HG02610 (cell line): ENCODE results near the gene SNX10.

Source experiments
- ATAC-seq: cut with Tn5 transposase; IDR thresholded peaks from one replicate; pipeline ENCODE4 v1.9.1; 2021; ENCODE audit warnings: mild to moderate bottlenecking, moderate library complexity; ENCODE audit not compliant: unreplicated experiment

Gene SNX10

DNA sequence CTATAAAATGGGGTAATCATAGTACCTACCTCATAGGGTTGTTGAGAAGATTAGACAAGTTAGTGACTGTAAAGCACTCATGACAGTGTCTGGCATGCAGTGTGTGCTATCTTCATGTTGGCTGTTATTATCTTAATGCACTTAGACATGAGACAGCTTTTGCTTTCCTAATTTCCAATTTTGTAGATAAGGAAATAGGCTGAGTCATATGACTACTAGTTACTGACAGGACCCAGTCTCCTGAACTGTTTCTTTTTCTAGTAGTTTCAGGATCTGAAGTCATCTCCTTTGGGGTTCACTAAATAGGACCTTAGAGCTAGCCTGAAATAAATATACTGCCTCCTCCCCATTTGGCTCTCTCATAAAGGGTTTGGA lies 74.2 kb downstream of the SNX10 start:
- no peak for ATAC-seq

DNA sequence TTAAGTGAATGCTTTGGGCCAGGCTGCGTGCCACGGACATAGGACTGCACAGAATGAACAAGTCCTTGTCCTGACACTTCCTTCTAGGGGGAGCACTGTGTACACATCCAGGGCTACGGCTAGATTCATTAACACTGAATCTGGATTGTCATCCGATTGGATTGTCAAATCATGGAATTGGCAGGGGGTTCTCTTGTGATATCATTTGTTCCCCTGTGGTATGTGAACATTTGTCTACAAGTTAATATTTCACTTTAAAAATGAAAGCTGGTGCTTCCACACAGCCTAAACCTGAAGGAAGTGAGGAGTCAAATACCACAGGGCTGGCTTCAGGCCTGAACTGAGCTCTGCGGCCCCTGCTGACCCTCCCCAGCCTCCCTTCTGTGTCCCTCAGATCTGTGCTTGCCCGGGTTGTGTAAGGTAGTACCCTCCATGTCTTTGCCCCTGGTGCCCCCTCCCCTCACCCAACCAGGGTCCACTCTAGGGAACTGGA lies 75.6 kb downstream of the SNX10 start:
- no peak for ATAC-seq

DNA sequence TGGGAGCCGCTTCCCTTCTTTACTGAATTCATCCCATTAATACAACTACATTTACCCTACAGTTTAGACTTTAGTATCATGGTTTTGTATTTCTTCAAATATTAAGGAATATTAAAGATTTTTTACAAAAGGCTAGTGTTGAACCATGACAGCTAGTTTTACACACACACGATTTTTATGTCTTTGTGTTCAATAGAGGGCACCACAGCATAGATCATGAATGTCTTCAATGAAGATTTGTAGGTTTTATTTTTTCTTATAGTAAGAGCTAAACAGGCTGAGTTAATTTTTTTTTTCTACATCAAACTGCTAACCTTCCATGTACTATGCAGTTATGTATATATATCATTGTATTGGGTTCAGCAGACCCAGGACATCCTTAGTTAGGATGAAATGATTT lies 76.9 kb downstream of the SNX10 start:
- no peak for ATAC-seq

DNA sequence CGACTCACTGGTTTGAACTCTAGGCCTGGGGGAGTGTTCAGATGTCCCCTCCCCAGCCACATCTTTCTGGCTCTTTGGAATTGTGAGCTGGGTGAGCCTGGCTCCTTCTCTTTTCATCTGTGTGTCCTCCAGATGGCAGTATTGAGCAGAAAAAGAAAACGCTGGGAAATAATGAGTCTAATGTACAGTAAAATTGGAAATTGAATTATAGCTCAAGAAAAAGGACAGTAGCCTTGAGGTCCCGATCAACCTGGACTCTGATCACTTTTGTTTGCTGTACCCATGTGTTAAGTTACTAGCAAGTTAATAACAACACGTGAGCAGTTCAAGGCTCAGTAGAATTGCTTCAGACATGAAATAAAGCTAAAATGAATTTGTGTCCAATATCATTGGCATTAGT lies 77.9 kb downstream of the SNX10 start:
- peak; percentile 43 for ATAC-seq

DNA sequence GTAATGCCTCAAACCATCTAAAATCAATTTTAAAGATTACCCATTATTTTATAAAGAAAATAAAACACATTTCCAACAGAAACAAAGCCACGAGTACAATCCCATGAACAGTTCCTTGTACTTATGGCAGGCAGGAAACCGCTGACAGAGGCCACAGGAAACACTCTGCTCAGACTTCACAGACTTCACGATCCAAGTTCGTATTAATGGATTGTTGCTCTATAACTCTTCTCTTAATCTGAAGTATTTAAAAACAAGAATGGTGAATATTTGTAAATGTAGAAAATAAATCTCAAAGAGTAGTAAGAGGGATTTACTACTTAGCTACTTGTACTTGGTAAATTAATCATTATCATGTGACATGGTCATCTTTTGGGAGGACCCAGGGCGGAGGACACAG lies 78.3 kb downstream of the SNX10 start:
- ATAC-seq, result no peak

DNA sequence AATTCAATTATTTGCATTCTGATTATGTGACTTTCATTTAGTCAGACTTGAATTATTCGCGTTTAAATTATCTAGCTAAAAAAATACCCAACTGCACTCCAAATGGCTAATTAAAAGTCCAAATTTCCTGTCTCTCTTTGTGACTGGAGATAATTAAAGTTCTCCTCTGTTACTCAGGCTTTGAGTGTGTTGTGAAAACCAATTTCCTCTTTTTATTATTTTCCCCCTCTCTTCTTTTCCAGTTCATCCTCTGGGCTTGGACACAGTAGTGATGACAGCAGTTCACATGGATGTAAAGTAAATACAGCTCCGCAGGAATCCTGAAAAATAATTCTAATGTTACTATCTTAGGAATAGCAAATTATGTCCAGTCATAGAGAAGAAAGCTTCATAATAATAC lies 80.6 kb downstream of the SNX10 start:
- no peak for ATAC-seq

DNA sequence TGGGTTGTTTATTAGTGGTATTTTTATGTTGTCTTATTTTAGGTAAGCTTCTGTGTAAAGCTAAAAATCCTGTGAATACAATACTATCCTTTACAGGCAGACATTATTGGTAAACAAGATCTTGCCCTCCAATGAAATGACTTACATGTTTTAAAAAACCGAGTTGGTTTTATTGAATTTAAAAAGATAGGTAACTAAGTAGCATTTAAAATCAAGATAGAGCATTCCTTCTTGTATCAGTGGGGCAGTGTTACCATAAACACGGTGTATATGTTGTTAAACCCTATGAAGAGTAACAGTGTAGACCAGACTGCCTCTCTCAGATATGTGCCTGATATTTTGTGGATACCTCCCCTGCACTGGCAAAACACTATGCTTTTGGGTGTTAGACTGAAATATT lies 81.0 kb downstream of the SNX10 start:
- no peak for ATAC-seq

DNA sequence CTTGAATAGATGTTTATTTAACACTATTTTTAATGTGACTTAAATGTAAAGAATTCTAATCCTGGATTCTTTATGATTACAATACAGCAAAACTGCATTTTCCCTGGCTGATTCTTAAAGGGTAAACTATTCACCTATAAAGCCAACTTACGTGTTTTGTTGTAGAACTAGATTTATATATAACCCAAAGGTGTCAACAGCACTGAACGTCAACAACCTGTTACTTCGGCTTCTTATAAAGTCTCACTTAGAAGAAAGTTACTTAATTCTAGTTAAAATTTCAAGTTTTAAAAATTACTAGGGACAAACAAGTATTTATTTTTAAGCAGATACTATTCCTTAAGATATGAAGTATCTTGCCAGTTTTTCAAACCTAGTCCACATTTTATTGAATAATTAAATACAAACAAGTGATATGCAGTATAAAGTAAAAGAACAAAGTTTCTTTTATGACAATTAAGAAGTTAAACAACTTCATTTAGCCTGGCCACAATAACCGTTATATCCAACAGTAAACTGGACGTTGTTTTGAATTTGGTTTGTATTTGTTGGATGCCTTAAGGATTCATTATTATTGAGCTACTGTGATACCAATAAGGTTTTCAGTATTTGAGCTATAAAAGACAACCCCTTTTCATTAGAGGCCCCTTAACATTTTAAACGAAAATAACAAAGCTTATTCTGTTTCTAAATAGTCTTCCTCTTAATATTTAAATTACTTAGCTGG lies 83.1 kb downstream of the SNX10 start:
- ATAC-seq, result no peak

DNA sequence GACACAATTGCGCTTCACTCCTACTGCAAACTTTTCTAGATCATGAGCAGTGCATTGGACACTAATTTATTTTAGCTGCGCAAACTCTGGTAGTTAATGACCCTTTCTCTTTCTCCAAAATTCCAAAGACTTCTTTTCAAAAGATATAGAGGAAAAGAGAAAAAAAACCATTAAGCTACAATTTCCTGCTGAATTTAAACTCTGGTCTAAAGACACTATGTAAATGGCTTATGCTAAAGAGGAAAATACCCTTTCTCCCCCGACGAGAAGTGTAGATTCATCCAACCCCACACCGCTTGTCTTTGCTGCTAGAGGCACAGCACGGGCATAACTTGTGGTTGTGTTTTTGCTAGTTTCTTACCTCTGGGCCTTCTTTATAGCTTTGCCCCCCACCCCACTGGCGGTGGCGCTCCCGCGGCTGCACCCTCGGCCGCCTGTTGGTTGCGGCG lies 84.1 kb downstream of the SNX10 start:
- peak; percentile 25 for ATAC-seq

DNA sequence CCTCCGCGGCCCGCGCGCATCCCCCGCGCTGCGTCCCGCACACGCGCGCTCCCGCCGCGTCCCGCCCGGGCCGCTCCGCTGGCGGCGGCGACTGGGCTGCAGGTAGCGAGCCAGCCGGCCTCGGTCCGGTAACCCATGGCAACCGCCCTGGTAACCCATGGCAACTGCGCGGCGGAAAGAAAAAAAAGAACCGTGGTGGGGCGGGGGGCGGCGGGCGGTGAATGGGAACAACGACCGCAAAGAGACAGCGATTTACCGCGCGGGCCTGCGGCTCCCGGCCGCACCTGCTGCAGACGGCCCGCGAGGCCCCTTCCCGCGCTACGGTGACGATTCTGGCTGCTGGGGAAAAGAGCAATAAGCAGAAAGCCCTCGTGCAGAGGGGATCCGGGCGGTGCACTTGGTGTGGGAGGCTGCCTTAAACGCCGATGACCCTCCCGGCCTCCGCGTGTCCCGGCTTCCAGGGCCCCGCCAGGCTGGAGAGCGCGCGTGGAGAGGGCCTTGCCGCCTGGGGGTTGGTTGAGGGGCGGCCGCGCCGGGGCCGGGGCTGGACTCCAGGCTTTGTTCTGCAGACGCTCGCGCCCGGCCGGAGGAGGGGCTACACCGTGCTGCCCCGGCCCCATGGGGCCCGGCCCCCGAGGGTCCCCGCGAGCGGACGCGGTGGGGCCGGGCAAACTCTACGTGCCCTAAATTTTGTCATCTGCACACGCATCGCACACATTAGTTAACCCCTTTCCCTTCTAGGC lies 84.7 kb downstream of the SNX10 start:
- ATAC-seq, result peak; percentile 32

DNA sequence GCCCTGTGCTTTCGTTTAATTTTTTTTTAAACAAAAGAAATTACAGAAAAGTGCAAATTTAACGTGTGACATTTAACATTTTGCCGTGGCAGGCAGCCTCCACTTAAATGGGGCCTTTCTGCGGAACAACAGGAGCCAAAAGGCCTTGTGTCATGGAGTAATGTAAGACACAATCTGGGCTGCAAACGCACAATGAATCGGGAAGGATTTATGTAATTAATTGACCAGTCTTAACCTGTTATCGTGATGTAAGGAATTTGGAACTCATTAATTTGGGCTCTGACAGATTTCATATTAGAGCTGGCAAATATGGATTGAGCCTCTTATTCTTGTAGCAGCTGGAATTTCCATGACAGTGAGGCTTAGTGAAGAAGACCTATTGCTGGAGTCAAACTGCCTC lies 86.4 kb downstream of the SNX10 start:
- no peak for ATAC-seq

DNA sequence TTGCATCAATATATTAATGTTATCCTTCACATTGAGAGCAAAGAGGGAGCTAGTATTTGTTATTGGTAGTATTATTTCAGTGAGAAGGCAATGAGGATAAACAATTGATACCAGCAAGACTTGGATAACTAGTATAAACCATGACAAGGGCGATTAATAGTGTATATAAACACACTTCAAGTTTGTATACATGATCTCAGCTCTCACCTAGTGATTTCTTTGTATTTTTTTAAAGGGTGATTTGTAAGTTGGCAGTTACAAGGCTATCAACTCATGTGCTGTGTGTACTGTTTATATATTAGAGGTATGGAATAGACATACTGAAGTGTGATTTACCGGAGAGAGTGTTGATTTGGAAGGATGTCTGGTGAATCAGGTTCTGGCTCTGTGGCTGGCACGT lies 88.0 kb downstream of the SNX10 start:
- no peak for ATAC-seq

DNA sequence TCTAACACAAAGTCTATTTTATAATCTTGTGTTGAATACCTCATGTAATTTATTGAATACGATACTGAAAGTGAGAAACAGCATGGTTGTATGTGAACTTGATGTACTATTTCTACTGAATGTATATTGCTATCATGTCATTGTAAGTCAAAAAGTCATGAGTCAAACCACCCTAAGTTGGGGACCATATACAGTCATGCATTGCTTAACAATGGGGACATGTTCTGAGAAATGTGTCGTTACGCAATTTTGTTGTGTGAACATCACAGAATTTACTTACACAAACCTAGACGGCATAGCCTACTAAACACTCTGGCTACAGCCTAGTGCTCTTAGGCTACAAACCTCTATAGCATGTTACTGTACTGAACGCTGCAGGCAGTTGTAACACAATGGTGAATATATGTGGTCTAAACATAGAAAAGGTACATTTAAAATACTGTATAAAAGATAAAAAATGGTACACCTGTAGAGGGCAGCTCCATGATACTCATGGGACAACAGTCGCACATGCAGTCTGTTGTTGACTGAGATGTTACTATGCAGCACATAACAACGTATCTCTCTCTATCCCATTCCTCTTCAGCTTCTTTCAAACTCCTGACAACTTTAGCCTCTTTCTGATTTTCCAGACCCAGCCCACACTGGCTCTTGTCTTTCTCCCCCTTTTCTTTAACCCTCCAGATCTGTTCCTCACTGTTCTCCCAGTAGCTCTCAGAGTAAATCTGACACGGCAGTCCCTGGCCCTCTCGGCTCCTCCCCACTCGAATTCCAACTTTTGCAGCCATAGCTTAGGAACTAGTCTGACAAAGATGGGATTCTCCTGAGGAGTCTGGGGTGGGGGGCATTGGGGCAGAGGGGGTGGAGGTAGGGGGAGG lies 90.1 kb downstream of the SNX10 start:
- ATAC-seq, result no peak

DNA sequence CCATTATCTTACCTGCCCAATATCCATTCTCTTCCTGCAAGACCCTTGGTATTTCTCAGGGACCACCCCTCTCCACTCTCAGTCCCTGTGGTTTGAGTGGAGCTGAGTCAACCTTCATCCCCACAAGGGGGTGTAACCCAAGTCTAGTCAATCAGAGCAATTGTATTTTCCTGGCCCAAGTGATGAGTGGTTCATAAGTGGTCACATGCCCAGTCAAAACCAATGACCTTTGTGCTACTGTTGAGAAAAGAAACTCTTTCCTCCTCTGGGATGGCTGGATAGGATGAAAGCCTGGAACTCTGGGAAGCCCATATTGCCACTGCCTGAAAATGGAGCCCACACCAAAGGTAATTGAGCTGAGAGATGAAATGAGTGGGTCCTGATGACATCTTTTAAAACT lies 93.6 kb downstream of the SNX10 start:
- no peak for ATAC-seq

DNA sequence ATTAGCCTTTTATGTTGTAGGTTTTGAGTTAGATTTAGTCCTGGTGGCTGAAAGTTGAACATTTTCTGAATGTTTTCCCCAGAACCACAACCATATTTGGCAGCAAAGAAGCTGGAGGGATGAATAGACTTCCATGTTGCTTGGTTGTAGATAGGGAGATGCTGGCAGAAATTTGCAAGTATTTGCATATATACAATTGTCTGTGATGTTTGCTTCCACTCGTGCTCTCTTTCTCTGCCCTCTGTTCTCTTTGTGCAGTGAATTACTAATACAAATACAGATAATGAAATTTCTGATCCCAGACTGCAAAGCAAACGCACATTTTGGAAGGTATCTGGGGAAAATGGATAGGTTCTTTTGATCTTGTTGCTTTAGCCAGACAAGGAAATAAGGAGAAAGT lies 96.1 kb downstream of the SNX10 start:
- no peak for ATAC-seq

DNA sequence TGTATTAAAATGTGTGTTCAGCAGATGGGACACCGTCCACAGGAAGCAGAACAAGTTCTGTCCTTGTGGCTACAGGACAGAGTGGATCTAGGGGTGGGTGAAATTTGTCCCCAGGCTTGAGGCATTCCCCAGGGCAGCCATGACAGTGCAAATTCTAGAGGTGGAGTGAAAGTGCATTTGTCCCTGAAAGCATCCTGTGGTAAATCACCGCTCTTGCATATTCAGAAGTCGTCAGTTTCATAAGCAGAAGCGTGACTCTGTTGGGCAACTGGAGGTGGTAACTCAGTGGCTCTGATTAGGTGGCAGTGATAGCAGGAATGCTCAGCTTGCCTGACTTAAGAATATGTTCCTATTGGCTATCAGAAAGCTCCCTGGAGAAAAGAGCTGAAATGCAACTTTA lies 96.6 kb downstream of the SNX10 start:
- ATAC-seq, result peak; percentile 85

DNA sequence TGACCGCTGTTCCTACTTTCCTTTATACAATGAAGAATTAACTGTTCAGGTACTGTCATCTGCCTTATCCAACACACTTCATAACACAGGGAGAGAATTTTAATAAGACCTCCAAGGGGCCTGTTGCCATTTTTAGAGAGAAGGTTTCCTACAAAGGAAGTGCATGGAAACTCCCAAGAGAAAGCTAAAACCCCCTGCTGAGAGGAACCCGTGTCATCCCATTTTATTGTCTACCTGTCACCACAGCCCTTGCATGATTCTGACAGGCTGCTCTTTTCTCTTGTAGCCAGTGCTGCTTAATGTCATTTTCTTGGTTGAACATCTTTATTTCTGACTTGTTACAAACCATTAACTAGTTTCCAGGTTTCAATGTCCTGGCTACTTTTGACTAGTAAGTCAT lies 98.4 kb downstream of the SNX10 start:
- no peak for ATAC-seq

DNA sequence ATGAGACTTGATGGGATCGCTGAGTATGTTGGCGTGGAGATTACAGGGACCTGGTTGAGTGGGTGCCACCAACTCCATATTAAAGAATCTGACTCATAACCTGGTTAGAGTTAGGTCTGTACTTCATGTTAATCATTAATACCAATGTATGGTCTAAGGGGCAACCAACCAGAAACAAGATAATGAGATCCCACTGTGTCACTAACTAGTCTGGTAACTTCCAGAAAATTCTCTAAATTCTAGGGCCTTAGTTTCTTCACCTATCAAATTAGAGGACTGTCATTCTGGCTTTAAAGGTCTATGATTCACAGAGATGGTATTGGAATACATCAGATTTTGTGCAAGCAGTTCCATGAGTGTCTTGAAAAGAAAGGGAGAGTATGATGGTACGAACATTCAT lies 102.2 kb downstream of the SNX10 start:
- no peak for ATAC-seq

DNA sequence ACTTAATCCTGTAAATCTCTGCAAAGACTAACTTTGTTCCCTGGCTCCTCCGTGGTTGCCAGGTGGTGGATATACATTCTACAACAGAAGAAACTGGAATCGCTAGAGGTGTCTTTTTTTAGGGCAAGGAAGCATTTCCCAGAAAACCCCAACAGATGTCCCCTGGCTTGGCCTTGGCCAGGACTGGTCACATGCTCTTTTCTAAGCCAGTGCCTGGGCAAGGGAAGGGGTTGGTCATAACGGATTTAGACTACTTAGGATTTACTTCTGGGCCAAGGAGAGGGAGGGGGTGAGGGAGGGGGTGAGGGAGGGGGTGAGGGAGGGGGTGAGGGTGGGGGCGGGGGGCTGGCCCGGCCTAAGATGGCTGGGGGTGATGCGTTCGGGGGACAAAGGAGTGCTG lies 105.7 kb downstream of the SNX10 start:
- no peak for ATAC-seq

DNA sequence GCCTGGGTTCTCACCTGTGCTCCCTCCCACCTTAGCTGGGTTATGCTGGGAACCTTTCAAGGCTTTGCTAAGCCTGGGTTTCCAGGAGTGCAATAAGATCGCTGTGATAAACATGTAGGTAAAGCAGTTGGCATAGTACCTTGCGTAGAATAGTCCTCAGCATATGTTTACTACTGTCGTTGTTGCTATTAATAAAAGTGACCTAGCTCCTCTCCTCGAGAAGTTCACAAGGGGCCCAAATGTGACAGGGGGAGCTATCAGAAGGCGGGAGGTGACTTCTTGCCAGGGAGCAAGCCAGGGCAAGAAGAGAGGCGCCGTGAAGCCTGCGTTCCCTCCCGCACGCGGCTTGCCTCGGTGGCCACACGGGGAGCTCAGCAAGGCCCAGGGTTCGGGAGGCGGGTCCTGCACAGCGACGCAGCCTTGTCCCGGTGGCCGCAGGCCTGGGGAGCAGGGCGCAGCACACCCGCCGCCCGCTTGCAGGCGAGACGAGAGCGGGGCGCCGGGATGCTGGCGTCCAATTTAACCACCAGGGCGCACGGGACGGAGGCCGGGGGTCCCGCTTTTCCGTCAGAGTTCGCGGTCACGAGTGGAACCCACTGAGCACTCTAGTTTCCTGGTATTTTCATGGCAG lies 106.2 kb downstream of the SNX10 start:
- ATAC-seq, result peak; percentile 13

DNA sequence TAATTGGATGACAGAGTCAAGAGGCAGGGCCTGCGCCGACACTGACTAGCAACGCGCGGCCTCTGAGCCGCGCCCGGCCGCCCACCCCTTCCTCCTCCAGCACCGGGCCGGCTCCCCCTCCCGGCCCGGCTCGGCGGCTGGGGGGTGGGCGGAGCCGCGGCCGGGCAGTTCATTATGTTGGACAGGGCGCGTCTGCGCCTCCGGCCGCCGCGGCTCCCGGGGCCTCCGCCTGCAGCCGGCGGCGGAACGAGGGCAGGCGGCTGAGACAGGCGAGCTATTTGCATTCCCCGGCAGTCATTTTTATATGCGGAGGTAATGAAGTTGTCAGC lies 106.7 kb downstream of the SNX10 start:
- ATAC-seq, result peak; percentile 37
